Fibroblast of lung (primary cell): Measurements from ENCODE around the gene EPHB1.

ENCODE experiments used
- CTCF ChIP-seq, 2 donors: IDR thresholded peaks in 1 of 2; conservative IDR thresholded peaks in 1 of 2; 1 replicate in 1 of 2; 2 replicates in 1 of 2; pipeline ENCODE4 v1.5.1; 2011 to 2012; ENCODE audit warnings: low read length in 2 of 2, control low read depth in 1 of 2, inconsistent platforms in 1 of 2, low read depth in 1 of 2, mild to moderate bottlenecking in 1 of 2
- EZH2 ChIP-seq: IDR thresholded peaks from 2 replicates; pipeline ENCODE4 v1.5.1; 2012; ENCODE audit warnings: low read length, control low read depth, mild to moderate bottlenecking; ENCODE audit errors: missing control alignments

- TF ChIP-seq CTCF (conservative IDR thresholded peaks at IDR 0.05 in 1 of 2, IDR thresholded peaks at IDR 0.05 in 1 of 2; ENCODE audit: low read depth in 1 of 2, low read length in 2 of 2) (no peak), EZH2 (no peak)
Measured at GRCh38 chr3:134901461-134901860, 106.4 kb downstream of the EPHB1 start.
